HG03354 (cell line): ENCODE data around the gene ETFB.

Experiments
- ATAC-seq: cut with Tn5 transposase; IDR thresholded peaks from one replicate; pipeline ENCODE4 v1.9.1; 2021; ENCODE audit warnings: mild to moderate bottlenecking; ENCODE audit not compliant: unreplicated experiment, poor library complexity, severe bottlenecking

Gene ETFB

GRCh38 chr19:51305479-51305878 lies 60.7 kb downstream of the ETFB start:
- ATAC-seq = no peak

- no peak for ATAC-seq
Observed at GRCh38 chr19:51301266-51301665, 64.9 kb downstream of the ETFB start.

- no peak for ATAC-seq
Observed at GRCh38 chr19:51297406-51297805, 68.8 kb downstream of the ETFB start.

GRCh38 chr19:51296336-51297093 lies 69.7 kb downstream of the ETFB start:
- ATAC-seq = no peak

- ATAC-seq = no peak
Observed at GRCh38 chr19:51295382-51296126, 70.6 kb downstream of the ETFB start.
